A549 (cell line): ENCODE results near the gene NANOGP8.

Source experiments
- CTCF ChIP-seq: fragments of >200 bp; sonication (Bioruptor Twin); formaldehyde crosslinking; IDR thresholded peaks from 3 replicates; pipeline ENCODE4 v1.5.1; 2016
- HDAC2 ChIP-seq: fragments of 200-600 bp; sonication (generic); IDR thresholded peaks from 2 replicates; pipeline ENCODE4 v1.6.1; 2016
- MAX ChIP-seq: IDR thresholded peaks from 2 replicates; pipeline ENCODE4 v1.6.1; 2012
- POLR2A ChIP-seq: IDR thresholded peaks from 2 replicates; pipeline ENCODE4 v1.6.1; 2012; ENCODE audit warnings: mild to moderate bottlenecking, low read length

GRCh38 chr15:35101335-35101734, 16.2 kb upstream of the NANOGP8 start:
- TF ChIP-seq HDAC2 (no peak), POLR2A (no peak), MAX (no peak), CTCF (no peak)
